ENCODE data around the gene FCER1G. TPM values are rescaled to one million over a fixed set of nuclear protein-coding genes. Genes with fewer than 3 reads are reported as not detected.

The FCER1G gene
- polyA plus RNA-seq, 4 donors = 12.0 to 16.1 (median 15.4) TPM

GRCh38 chr1:161260376-161261260, 45.5 kb downstream of the FCER1G start:
- no peak for DNase-seq (ENCODE audit: low read depth in 4 of 4, low spot score in 3 of 4)

- no peak for DNase-seq (ENCODE audit: low read depth in 4 of 4, low spot score in 3 of 4)
Measured at GRCh38 chr1:161261261-161262235, 46.5 kb downstream of the FCER1G start.

DNA sequence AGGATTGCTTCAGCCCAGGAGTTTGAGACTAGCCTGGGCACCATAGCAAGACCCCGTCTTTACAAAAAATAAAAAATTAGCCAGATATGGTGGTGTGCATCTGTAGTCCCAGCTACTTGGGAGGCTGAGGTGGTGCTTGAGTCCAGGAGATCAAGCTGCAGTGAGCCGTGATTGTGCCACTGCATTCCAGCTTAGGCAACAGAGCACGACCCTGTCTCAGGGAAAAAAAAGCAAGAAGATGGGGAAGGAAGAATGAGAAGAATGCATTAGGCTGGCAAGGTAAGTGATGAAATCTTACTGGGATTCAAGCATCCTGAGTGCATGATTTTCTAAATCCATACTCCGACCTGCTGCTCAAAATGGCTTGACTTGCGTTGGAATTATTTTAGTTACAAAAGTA, 50.2 kb downstream of the FCER1G start:
- no peak for DNase-seq (ENCODE audit: low read depth in 4 of 4, low spot score in 3 of 4)

- no peak for DNase-seq (ENCODE audit: low read depth in 4 of 4, low spot score in 3 of 4)
Measured at GRCh38 chr1:161266202-161266601, 51.1 kb downstream of the FCER1G start.

DNA sequence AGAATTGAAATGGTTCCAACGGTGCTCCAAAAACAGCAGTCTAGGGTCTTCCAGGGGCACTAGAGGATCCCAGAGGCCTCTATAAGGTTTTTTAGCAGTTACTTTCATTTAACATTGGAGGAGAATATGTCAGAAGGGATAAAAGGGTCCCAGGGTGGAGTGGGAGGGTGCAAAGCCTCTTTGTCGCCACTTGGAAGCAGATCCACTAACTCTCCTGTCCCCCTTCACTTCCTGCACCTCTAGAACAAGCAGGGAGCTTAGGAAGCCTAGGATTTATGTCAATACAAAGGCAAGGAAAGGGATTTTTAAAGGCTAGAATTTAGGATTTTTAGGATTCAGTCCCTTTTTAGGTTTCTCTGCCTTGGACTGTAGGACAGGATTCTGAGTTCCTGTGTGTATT, 51.7 kb downstream of the FCER1G start:
- no peak for DNase-seq (ENCODE audit: low read depth in 4 of 4, low spot score in 3 of 4)

GRCh38 chr1:161267321-161267720, 52.2 kb downstream of the FCER1G start:
- no peak for DNase-seq (ENCODE audit: low read depth in 4 of 4, low spot score in 3 of 4)

Other genes with a start within 250 kb of the FCER1G start
- 100 to 1,000 TPM in 1 of 4 donors, 10 to 100 TPM in 3; 81.3 to 103 (median 95.5) TPM for gene F11R, start 194.1 kb upstream of the FCER1G start, polyA plus RNA-seq (ENCODE audit: insufficient read length in 4 of 4)
- gene TSTD1, start 176.3 kb upstream of the FCER1G start, polyA plus RNA-seq (ENCODE audit: insufficient read length in 4 of 4) = 10 to 100 TPM; 44.6 to 80.5 (median 47.9) TPM
- gene USF1, start 169.3 kb upstream of the FCER1G start, polyA plus RNA-seq (ENCODE audit: insufficient read length in 4 of 4) = 10 to 100 TPM; 55.0 to 59.3 (median 56.6) TPM
- 1 to 10 TPM; 1.8 to 2.3 (median 2.0) TPM for gene ARHGAP30, start 145.4 kb upstream of the FCER1G start, polyA plus RNA-seq (ENCODE audit: insufficient read length in 4 of 4)
- 1 to 10 TPM; 1.9 to 4.9 (median 3.4) TPM for gene NECTIN4, start 125.7 kb upstream of the FCER1G start, polyA plus RNA-seq (ENCODE audit: insufficient read length in 4 of 4)
- 10 to 100 TPM; 15.9 to 19.9 (median 18.3) TPM for gene KLHDC9, start 116.9 kb upstream of the FCER1G start, polyA plus RNA-seq (ENCODE audit: insufficient read length in 4 of 4)
- 10 to 100 TPM; 64.7 to 90.0 (median 71.0) TPM for gene PFDN2, start 97.3 kb upstream of the FCER1G start, polyA plus RNA-seq (ENCODE audit: insufficient read length in 4 of 4)
- gene NIT1, start 97.2 kb upstream of the FCER1G start, polyA plus RNA-seq (ENCODE audit: insufficient read length in 4 of 4) = 10 to 100 TPM; 47.8 to 55.3 (median 52.1) TPM
- gene DEDD, start 82.6 kb upstream of the FCER1G start, polyA plus RNA-seq (ENCODE audit: insufficient read length in 4 of 4) = 10 to 100 TPM; 47.2 to 59.6 (median 50.8) TPM
- gene UFC1, start 61.3 kb upstream of the FCER1G start, polyA plus RNA-seq (ENCODE audit: insufficient read length in 4 of 4) = 100 to 1,000 TPM; 147 to 165 (median 159) TPM
- 10 to 100 TPM; 45.7 to 51.3 (median 51.0) TPM for gene USP21, start 55.8 kb upstream of the FCER1G start, polyA plus RNA-seq (ENCODE audit: insufficient read length in 4 of 4)
- 10 to 100 TPM; 36.3 to 44.0 (median 37.4) TPM for gene PPOX, start 48.9 kb upstream of the FCER1G start, polyA plus RNA-seq (ENCODE audit: insufficient read length in 4 of 4)
- 10 to 100 TPM; 43.6 to 46.2 (median 44.9) TPM for gene B4GALT3, start 37.8 kb upstream of the FCER1G start, polyA plus RNA-seq (ENCODE audit: insufficient read length in 4 of 4)
- 1 to 10 TPM in 2 of 4 donors, under 1 TPM in 2; 0.66 to 1.4 (median 1.0) TPM for gene ADAMTS4, start 16.2 kb upstream of the FCER1G start, polyA plus RNA-seq (ENCODE audit: insufficient read length in 4 of 4)
- gene NDUFS2, start 12.9 kb upstream of the FCER1G start, polyA plus RNA-seq (ENCODE audit: insufficient read length in 4 of 4) = 100 to 1,000 TPM; 174 to 198 (median 193) TPM
- gene APOA2, start 8.3 kb downstream of the FCER1G start, polyA plus RNA-seq (ENCODE audit: insufficient read length in 4 of 4) = 1 to 10 TPM in 1 of 4 donors, under 1 TPM in 2, not detected in 1; 0.13 to 6.0 (median 0.47) TPM
- gene TOMM40L, start 10.8 kb downstream of the FCER1G start, polyA plus RNA-seq (ENCODE audit: insufficient read length in 4 of 4) = 10 to 100 TPM; 14.5 to 15.5 (median 14.9) TPM
- gene NR1I3, start 22.9 kb downstream of the FCER1G start, polyA plus RNA-seq (ENCODE audit: insufficient read length in 4 of 4) = 1 to 10 TPM; 2.0 to 4.3 (median 3.8) TPM
- gene PCP4L1, start 43.5 kb downstream of the FCER1G start, polyA plus RNA-seq (ENCODE audit: insufficient read length in 4 of 4) = 1 to 10 TPM in 2 of 4 donors, under 1 TPM in 2; 0.91 to 1.6 (median 0.98) TPM
- gene MPZ, start 94.7 kb downstream of the FCER1G start, polyA plus RNA-seq (ENCODE audit: insufficient read length in 4 of 4) = 10 to 100 TPM in 1 of 4 donors, 1 to 10 TPM in 3; 4.2 to 12.5 (median 4.6) TPM
- gene SDHC, start 99.1 kb downstream of the FCER1G start, polyA plus RNA-seq (ENCODE audit: insufficient read length in 4 of 4) = 100 to 1,000 TPM; 265 to 291 (median 279) TPM
- gene CFAP126, start 152.6 kb downstream of the FCER1G start, polyA plus RNA-seq (ENCODE audit: insufficient read length in 4 of 4) = 10 to 100 TPM; 11.8 to 16.8 (median 13.9) TPM